HEK293 (cell line): Measurements from ENCODE around the gene RANBP10.

Experiments used
- GLI2 ChIP-seq: fragments of 450-650 bp; formaldehyde crosslinking; IDR thresholded peaks from 2 replicates; pipeline ENCODE4; 2017; ENCODE audit warnings: missing biosample characterization, missing genetic modification characterization, low read depth, borderline replicate concordance
- KLF17 ChIP-seq: fragments of 450-650 bp; formaldehyde crosslinking; IDR thresholded peaks from 2 replicates; pipeline ENCODE4 v1.5.1; 2016; ENCODE audit warnings: missing biosample characterization, missing genetic modification characterization
- KLF7 ChIP-seq: fragments of 450-650 bp; formaldehyde crosslinking; IDR thresholded peaks from 2 replicates; pipeline ENCODE4 v1.5.1; 2016; ENCODE audit warnings: missing biosample characterization, missing genetic modification characterization, borderline replicate concordance
- KLF8 ChIP-seq: fragments of 450-650 bp; formaldehyde crosslinking; IDR thresholded peaks from 2 replicates; pipeline ENCODE4 v1.5.1; 2016; ENCODE audit warnings: missing biosample characterization, missing genetic modification characterization
- KLF9 ChIP-seq: fragments of 450-650 bp; formaldehyde crosslinking; IDR thresholded peaks from 2 replicates; pipeline ENCODE4 v1.5.1; 2016; ENCODE audit warnings: missing biosample characterization, missing genetic modification characterization, low read depth
- PRDM10 ChIP-seq: fragments of 450-650 bp; formaldehyde crosslinking; IDR thresholded peaks from 2 replicates; pipeline ENCODE4 v1.5.1; 2016; ENCODE audit warnings: missing biosample characterization, missing genetic modification characterization
- RBAK ChIP-seq: fragments of 450-650 bp; formaldehyde crosslinking; IDR thresholded peaks from 2 replicates; pipeline ENCODE4 v1.5.1; 2016; ENCODE audit warnings: missing biosample characterization, missing genetic modification characterization
- SP2 ChIP-seq: fragments of 450-650 bp; formaldehyde crosslinking; IDR thresholded peaks from 2 replicates; pipeline ENCODE4 v1.5.1; 2016; ENCODE audit warnings: missing biosample characterization, missing genetic modification characterization
- SP3 ChIP-seq: fragments of 450-650 bp; formaldehyde crosslinking; IDR thresholded peaks from 2 replicates; pipeline ENCODE4 v1.5.1; 2016; ENCODE audit warnings: missing biosample characterization, missing genetic modification characterization
- TRIM28 ChIP-seq: IDR thresholded peaks from 2 replicates; pipeline ENCODE4 v1.6.1; 2011; ENCODE audit warnings: low read length, control low read depth, borderline replicate concordance
- ZBTB20 ChIP-seq: fragments of 450-650 bp; formaldehyde crosslinking; IDR thresholded peaks from 2 replicates; pipeline ENCODE4 v1.5.1; 2016; ENCODE audit warnings: missing biosample characterization, missing genetic modification characterization
- ZBTB8A ChIP-seq: fragments of 450-650 bp; formaldehyde crosslinking; IDR thresholded peaks from 2 replicates; pipeline ENCODE4 v1.5.1; 2016; ENCODE audit warnings: missing biosample characterization, missing genetic modification characterization
- ZNF2 ChIP-seq: fragments of 450-650 bp; formaldehyde crosslinking; IDR thresholded peaks from 2 replicates; pipeline ENCODE4 v1.5.1; 2016; ENCODE audit warnings: missing biosample characterization, missing genetic modification characterization
- ZNF202 ChIP-seq: fragments of 450-650 bp; formaldehyde crosslinking; IDR thresholded peaks from 2 replicates; pipeline ENCODE4 v1.5.1; 2016; ENCODE audit warnings: missing biosample characterization, missing genetic modification characterization, borderline replicate concordance
- ZNF239 ChIP-seq: fragments of 450-650 bp; formaldehyde crosslinking; IDR thresholded peaks from 2 replicates; pipeline ENCODE4 v1.5.1; 2016; ENCODE audit warnings: missing biosample characterization, missing genetic modification characterization
- ZNF335 ChIP-seq: fragments of 450-650 bp; formaldehyde crosslinking; conservative IDR thresholded peaks from 2 replicates; pipeline ENCODE4 v1.5.1; 2016; ENCODE audit warnings: missing biosample characterization, missing genetic modification characterization
- ZNF391 ChIP-seq: fragments of 450-650 bp; formaldehyde crosslinking; IDR thresholded peaks from 2 replicates; pipeline ENCODE4 v1.5.1; 2016; ENCODE audit warnings: low read depth, missing biosample characterization, missing genetic modification characterization, borderline replicate concordance
- ZNF433 ChIP-seq: fragments of 450-650 bp; formaldehyde crosslinking; IDR thresholded peaks from 2 replicates; pipeline ENCODE4 v1.5.1; 2016; ENCODE audit warnings: missing biosample characterization, missing genetic modification characterization, low read depth
- ZNF561 ChIP-seq: fragments of 450-650 bp; IDR thresholded peaks from 2 replicates; pipeline ENCODE4 v1.5.1; 2018; ENCODE audit warnings: missing biosample characterization, missing genetic modification characterization, borderline replicate concordance
- ZNF596 ChIP-seq: fragments of 450-650 bp; IDR thresholded peaks from 2 replicates; pipeline ENCODE4 v1.5.0; 2018; ENCODE audit warnings: missing biosample characterization, mild to moderate bottlenecking, missing genetic modification characterization, moderate library complexity
- ZNF600 ChIP-seq: fragments of 450-650 bp; formaldehyde crosslinking; IDR thresholded peaks from 2 replicates; pipeline ENCODE4 v1.5.1; 2016; ENCODE audit warnings: missing biosample characterization, missing genetic modification characterization
- ZNF623 ChIP-seq: fragments of 450-650 bp; formaldehyde crosslinking; IDR thresholded peaks from 2 replicates; pipeline ENCODE4 v1.5.1; 2016; ENCODE audit warnings: missing biosample characterization, missing genetic modification characterization
- ZNF626 ChIP-seq: fragments of 450-650 bp; sonication (Bioruptor Pico); formaldehyde crosslinking; IDR thresholded peaks from 2 replicates; pipeline ENCODE4 v1.5.1; 2018; ENCODE audit warnings: missing biosample characterization, missing genetic modification characterization, inconsistent platforms
- ZNF654 ChIP-seq: fragments of 450-650 bp; formaldehyde crosslinking; IDR thresholded peaks from 2 replicates; pipeline ENCODE4 v1.5.1; 2016; ENCODE audit warnings: low read depth, missing biosample characterization, missing genetic modification characterization
- ZNF677 ChIP-seq: fragments of 450-650 bp; IDR thresholded peaks from 2 replicates; pipeline ENCODE4 v1.5.0; 2018; ENCODE audit warnings: missing biosample characterization, mild to moderate bottlenecking, missing genetic modification characterization, moderate library complexity
- ZNF692 ChIP-seq: fragments of 450-650 bp; formaldehyde crosslinking; IDR thresholded peaks from 2 replicates; pipeline ENCODE4 v1.5.1; 2016; ENCODE audit warnings: missing biosample characterization, missing genetic modification characterization
- TF ChIP-seq, protein P1 (sequence below): fragments of 450-650 bp; formaldehyde crosslinking; IDR thresholded peaks from 2 replicates; pipeline ENCODE4 v1.5.0; 2017; ENCODE audit warnings: missing biosample characterization, missing genetic modification characterization, borderline replicate concordance
- TF ChIP-seq, protein P2 (sequence below): fragments of 450-650 bp; formaldehyde crosslinking; conservative IDR thresholded peaks from 2 replicates; pipeline ENCODE4 v1.5.1; 2016; ENCODE audit warnings: low read depth, missing biosample characterization, missing genetic modification characterization

RANBP10 gene

DNA sequence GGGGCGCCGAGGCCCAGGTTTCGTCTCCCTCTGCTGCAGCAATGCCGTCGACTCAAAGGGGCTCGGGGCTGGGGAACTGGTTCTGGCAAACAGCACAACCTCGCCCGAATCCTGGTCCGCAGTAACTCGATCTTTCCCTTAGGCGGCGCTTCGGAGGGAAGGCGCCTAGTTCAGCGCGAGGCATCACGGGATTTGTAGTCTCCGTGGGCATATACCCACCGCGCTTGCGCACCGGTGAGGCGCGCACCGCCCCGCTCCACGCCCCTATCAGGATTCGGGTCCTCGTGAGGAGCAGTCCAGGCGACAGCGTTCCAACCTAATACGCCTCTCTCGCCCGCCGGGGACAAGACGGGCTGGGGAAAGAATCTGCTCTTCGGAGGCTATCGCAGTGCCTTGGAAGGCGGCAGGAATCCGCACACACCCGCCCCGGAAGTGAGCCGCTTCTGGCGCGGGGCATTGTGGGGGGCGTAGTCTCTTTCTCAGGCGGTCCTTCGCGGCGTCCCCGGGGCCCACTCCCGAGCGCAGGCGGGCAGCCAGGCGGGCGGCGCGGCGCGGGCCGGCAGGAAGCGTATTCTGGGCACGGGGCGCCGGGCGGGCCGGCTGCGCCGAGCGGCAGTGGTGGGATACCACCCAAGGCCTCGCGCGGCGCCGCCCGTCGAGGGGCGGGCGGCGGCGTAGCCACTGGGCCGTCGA, 35.6 kb upstream of the RANBP10 start, which contains the start of gene THAP11 (continued):
- TF ChIP-seq PRDM10 = peak; percentile 8; the same call in 1 of the 2 replicates
- peak; percentile 83 for TF ChIP-seq ZBTB20 (tag by site-specific recombination)
- no peak for TF ChIP-seq RBAK (tag by site-specific recombination)
- TF ChIP-seq KLF17 (tag by site-specific recombination) = no peak
- no peak for TF ChIP-seq GLI2
- peak; percentile 96 for TF ChIP-seq SP3 (tag by site-specific recombination)
- TF ChIP-seq ZNF433 (tag by site-specific recombination) = no peak
- peak; percentile 85 for TF ChIP-seq SP2 (tag by site-specific recombination)
- TF ChIP-seq ZNF654 (tag by site-specific recombination) = peak; percentile 2; the same call in 1 of the 2 replicates
- TF ChIP-seq ZNF623 (tag by site-specific recombination) = 0 out of 2 replicates have a peak, but pooled peaks have one; percentile 3
- TF ChIP-seq ZNF596 (tag by site-specific recombination) = peak; percentile 60; the same call in 1 of the 2 replicates
- TF ChIP-seq ZNF626 = peak; percentile 19; the same call in 1 of the 2 replicates
- TF ChIP-seq KLF8 (tag by site-specific recombination) = peak; percentile 97
- 0 out of 2 replicates have a peak, but pooled peaks have one; percentile 46 for TF ChIP-seq ZNF677 (tag by site-specific recombination)
- TF ChIP-seq ZBTB8A (tag by site-specific recombination) = peak; percentile 56
- TF ChIP-seq, protein P1, sequence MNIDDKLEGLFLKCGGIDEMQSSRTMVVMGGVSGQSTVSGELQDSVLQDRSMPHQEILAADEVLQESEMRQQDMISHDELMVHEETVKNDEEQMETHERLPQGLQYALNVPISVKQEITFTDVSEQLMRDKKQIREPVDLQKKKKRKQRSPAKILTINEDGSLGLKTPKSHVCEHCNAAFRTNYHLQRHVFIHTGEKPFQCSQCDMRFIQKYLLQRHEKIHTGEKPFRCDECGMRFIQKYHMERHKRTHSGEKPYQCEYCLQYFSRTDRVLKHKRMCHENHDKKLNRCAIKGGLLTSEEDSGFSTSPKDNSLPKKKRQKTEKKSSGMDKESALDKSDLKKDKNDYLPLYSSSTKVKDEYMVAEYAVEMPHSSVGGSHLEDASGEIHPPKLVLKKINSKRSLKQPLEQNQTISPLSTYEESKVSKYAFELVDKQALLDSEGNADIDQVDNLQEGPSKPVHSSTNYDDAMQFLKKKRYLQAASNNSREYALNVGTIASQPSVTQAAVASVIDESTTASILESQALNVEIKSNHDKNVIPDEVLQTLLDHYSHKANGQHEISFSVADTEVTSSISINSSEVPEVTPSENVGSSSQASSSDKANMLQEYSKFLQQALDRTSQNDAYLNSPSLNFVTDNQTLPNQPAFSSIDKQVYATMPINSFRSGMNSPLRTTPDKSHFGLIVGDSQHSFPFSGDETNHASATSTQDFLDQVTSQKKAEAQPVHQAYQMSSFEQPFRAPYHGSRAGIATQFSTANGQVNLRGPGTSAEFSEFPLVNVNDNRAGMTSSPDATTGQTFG (tag by site-specific recombination) = no peak
- peak; percentile 94 for TF ChIP-seq ZNF692 (tag by site-specific recombination)
- TF ChIP-seq ZNF239 (tag by site-specific recombination) = no peak
- peak; percentile 74; the same call in 1 of the 2 replicates for TF ChIP-seq ZNF391
- peak; percentile 95 for TF ChIP-seq ZNF2 (tag by site-specific recombination)
- TF ChIP-seq ZNF335 = peak; percentile 99
- peak; percentile 92 for TF ChIP-seq ZNF600 (tag by site-specific recombination)
- TF ChIP-seq ZNF561 (tag by site-specific recombination) = peak; percentile 74; the same call in 1 of the 2 replicates
- no peak for TF ChIP-seq ZNF202 (tag by site-specific recombination)
- TF ChIP-seq TRIM28 = 0 out of 2 replicates have a peak, but pooled peaks have one; percentile 31
- TF ChIP-seq, protein P2, sequence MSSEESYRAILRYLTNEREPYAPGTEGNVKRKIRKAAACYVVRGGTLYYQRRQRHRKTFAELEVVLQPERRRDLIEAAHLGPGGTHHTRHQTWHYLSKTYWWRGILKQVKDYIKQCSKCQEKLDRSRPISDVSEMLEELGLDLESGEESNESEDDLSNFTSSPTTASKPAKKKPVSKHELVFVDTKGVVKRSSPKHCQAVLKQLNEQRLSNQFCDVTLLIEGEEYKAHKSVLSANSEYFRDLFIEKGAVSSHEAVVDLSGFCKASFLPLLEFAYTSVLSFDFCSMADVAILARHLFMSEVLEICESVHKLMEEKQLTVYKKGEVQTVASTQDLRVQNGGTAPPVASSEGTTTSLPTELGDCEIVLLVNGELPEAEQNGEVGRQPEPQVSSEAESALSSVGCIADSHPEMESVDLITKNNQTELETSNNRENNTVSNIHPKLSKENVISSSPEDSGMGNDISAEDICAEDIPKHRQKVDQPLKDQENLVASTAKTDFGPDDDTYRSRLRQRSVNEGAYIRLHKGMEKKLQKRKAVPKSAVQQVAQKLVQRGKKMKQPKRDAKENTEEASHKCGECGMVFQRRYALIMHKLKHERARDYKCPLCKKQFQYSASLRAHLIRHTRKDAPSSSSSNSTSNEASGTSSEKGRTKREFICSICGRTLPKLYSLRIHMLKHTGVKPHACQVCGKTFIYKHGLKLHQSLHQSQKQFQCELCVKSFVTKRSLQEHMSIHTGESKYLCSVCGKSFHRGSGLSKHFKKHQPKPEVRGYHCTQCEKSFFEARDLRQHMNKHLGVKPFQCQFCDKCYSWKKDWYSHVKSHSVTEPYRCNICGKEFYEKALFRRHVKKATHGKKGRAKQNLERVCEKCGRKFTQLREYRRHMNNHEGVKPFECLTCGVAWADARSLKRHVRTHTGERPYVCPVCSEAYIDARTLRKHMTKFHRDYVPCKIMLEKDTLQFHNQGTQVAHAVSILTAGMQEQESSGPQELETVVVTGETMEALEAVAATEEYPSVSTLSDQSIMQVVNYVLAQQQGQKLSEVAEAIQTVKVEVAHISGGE (tag by site-specific recombination) = peak; percentile 88
- peak; percentile 70; the same call in 1 of the 2 replicates for TF ChIP-seq KLF7 (tag by site-specific recombination)
- TF ChIP-seq KLF9 (tag by site-specific recombination) = peak; percentile 95
